CD8-positive, alpha-beta memory T cell (primary cell): ENCODE data around the gene RABGGTB. TPM values are rescaled to one million over a fixed set of nuclear protein-coding genes. Genes with fewer than 3 reads are reported as not detected.
"Not testable (repeated sequence)": the region's sequence is repeated elsewhere in the genome, so short reads cannot be mapped to it uniquely, and the experiment has no call there.

Source experiments
- CTCF ChIA-PET: fragments of 350-600 bp; sonication (Branson Sonifier 250); formaldehyde crosslinking; loops from one replicate; lab custom pipeline; 2021; ENCODE audit warnings: antibody characterized with exemption; lab: Charles Lee
- POLR2A ChIA-PET: fragments of 350-600 bp; sonication (Branson Sonifier 250); formaldehyde crosslinking; loops from one replicate; lab custom pipeline; 2021; ENCODE audit warnings: antibody characterized with exemption; lab: Charles Lee
- DNase-seq, 5 donors: peaks; one replicate each; pipeline versions ENCODE4 v3.0.0 to v3.0.0-alpha.2; 2020 to 2022; ENCODE audit warnings: mixed read lengths in 1 of 5
- H3K27ac ChIP-seq: one replicate; pipeline ENCODE4 v1.7.0; 2013; ENCODE audit warnings: low read depth, mild to moderate bottlenecking, low read length, moderate library complexity
- H3K27me3 ChIP-seq: 2 replicates; pipeline ENCODE4 v1.7.0; 2013; ENCODE audit warnings: low read length, mild to moderate bottlenecking; ENCODE audit not compliant: insufficient read depth, poor library complexity, severe bottlenecking
- H3K36me3 ChIP-seq: 2 replicates; pipeline ENCODE4 v1.7.0; 2013; ENCODE audit warnings: mild to moderate bottlenecking, low read length, moderate library complexity; ENCODE audit not compliant: insufficient read depth
- H3K4me1 ChIP-seq: 2 replicates; pipeline ENCODE4 v1.7.0; 2013; ENCODE audit warnings: mild to moderate bottlenecking, low read length, moderate library complexity; ENCODE audit not compliant: insufficient read depth
- H3K4me3 ChIP-seq: 2 replicates; pipeline ENCODE4 v1.7.0; 2013; ENCODE audit warnings: mild to moderate bottlenecking, low read length
- H3K9me3 ChIP-seq: 2 replicates; pipeline ENCODE4 v1.7.0; 2013; ENCODE audit warnings: mild to moderate bottlenecking, low read length
- H3K27ac Mint-ChIP-seq, 8 donors: one replicate each; pipeline ENCODE4 v1.8.0; 2020 to 2021; ENCODE audit warnings: mixed read lengths in 8 of 8, mild to moderate bottlenecking in 6 of 8, inconsistent platforms in 3 of 8, moderate library complexity in 3 of 8
- H3K27me3 Mint-ChIP-seq, 2 donors: one replicate each; pipeline ENCODE4 v1.8.0; 2020 to 2021; ENCODE audit warnings: mixed read lengths in 2 of 2, mild to moderate bottlenecking in 1 of 2, moderate library complexity in 1 of 2
- H3K36me3 Mint-ChIP-seq, 3 donors: one replicate each; pipeline ENCODE4 v1.8.0; 2020 to 2021; ENCODE audit warnings: mixed read lengths in 3 of 3, inconsistent platforms in 1 of 3, mild to moderate bottlenecking in 1 of 3
- H3K4me1 Mint-ChIP-seq, 3 donors: one replicate each; pipeline ENCODE4 v1.8.0; 2020 to 2021; ENCODE audit warnings: mixed read lengths in 3 of 3, inconsistent platforms in 1 of 3, mild to moderate bottlenecking in 1 of 3
- H3K4me3 Mint-ChIP-seq, 7 donors: one replicate each; pipeline ENCODE4 v1.8.0; 2020 to 2021; ENCODE audit warnings: mixed read lengths in 7 of 7, mild to moderate bottlenecking in 6 of 7, moderate library complexity in 4 of 7, inconsistent platforms in 2 of 7
- H3K9me3 Mint-ChIP-seq, 5 donors: one replicate each; pipeline ENCODE4 v1.8.0; 2020 to 2022; ENCODE audit warnings: mixed read lengths in 5 of 5, mild to moderate bottlenecking in 3 of 5, moderate library complexity in 2 of 5, inconsistent platforms in 1 of 5
- polyA plus RNA-seq: library from polyadenylated mRNA; unstranded; fragments of 300-500 nt; fragmentation: Illumina TruSeq; gene quantifications from one replicate; pipeline ENCODE4 v1.2.3, GENCODE V29; 2021
- total RNA-seq, 2 experiments: library from RNA; stranded (reverse); gene quantifications; one replicate each; pipeline ENCODE4 v1.2.3, GENCODE V29; 2021

Gene RABGGTB
- total RNA-seq (100 to 1,000 TPM; 208 to 212 TPM), polyA plus RNA-seq (7.5 TPM)

DNA sequence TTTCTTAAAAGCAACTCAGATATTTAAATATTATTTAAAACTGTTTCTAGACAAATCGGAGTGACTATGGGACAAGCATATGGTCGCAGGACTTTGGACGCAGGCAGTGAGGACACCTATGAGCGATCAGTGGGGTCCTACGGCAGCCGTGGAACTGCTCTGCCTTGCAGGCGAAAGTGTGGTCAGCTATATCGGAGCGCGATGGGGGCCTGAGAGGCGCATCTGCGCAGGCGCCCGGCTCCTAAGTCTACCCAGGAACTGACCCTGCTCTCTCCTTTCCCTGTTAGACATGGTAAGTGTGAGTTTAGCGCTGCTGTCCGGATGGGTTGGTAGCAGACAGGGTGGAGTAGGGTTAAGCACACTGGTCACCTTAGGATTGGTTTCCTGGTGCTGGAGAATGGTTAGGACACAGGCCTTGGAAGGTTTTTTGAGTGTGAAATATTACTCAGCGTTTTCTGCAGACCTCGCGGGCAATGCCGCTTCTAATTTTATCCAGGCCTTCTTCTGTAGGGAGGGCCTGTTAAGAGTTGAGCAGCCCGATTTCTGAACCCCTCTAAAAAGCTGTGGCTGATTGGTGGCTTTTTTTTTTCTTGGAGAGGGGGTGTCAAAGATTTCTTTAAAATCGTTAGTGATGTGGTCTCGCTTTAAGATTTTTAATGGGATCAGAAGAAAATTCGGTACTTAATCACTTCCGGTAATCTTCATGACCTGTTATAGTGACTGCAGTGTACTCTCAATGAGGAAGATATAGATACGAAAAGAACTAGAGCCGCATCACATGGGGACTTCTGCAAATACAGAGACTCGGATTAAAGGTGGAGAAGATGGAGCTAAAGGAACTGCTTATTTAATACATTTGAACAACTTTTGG lies at the start of gene RABGGTB:
Gene RABGGTB (plus strand): TSS at position 274 of the 871 bp plus-strand sequence. CDS start 16 bp downstream, at position 290.
- Histone ChIP-seq H3K27me3 (no peaks in the 10 kb centered on the region), H3K27ac (peak within 1 kb of the TSS; percentile 90), H3K4me1 (peaks cover 53% of the 10 kb centered on the region), H3K36me3 (peaks cover 13% of the 10 kb centered on the region), H3K9me3 (no peaks in the 10 kb centered on the region), H3K4me3 (peak within 1 kb of the TSS; percentile 94)
- Mint-ChIP-seq H3K4me3 (peak within 1 kb of the TSS; percentile 94 to 100 (median 98)), H3K27ac (peak within 1 kb of the TSS; percentile 92 to 99 (median 98)), H3K9me3 (peaks cover 0 to 2% (median 0%) of the 10 kb centered on the region in 5 donors), H3K36me3 (peaks cover 6 to 47% (median 8%) of the 10 kb centered on the region in 3 donors), H3K4me1 (peaks cover 63 to 73% (median 69%) of the 10 kb centered on the region in 3 donors), H3K27me3 (peaks cover 0 to 6% of the 10 kb centered on the region in 2 donors)
- ChIA-PET POLR2A (interaction anchor here (1.0 to 2.0 kb wide), 2 partner anchors 11 to 63 kb away, joined by 3 to 7 read pairs; no protein-coding TSS in a partner anchor), CTCF (no interaction called here)
- DNase-seq = peak; percentile 87 to 95 (median 92)

- Mint-ChIP-seq H3K4me3 (no peak overlapping the region), H3K27ac (no peak overlapping the region), H3K27me3 (no peaks in the 10 kb centered on the region), H3K9me3 (no peaks in the 10 kb centered on the region), H3K4me1 (peaks cover 0 to 7% (median 4%) of the 10 kb centered on the region in 3 donors), H3K36me3 (peaks cover 5 to 63% (median 16%) of the 10 kb centered on the region in 3 donors)
- H3K36me3 ChIP-seq = peaks cover 8% of the 10 kb centered on the region
- no peaks in the 10 kb centered on the region for H3K4me1 ChIP-seq
- no peaks in the 10 kb centered on the region for H3K27me3 ChIP-seq
- no peak overlapping the region for H3K27ac ChIP-seq
- no peak overlapping the region for H3K4me3 ChIP-seq
- POLR2A ChIA-PET = no interaction called here
- CTCF ChIA-PET = no interaction called here
- DNase-seq = no peak
- H3K9me3 ChIP-seq = no peaks in the 10 kb centered on the region
Observed at GRCh38 chr1:75742047-75742625, 43.9 kb upstream of the RABGGTB start.

DNA sequence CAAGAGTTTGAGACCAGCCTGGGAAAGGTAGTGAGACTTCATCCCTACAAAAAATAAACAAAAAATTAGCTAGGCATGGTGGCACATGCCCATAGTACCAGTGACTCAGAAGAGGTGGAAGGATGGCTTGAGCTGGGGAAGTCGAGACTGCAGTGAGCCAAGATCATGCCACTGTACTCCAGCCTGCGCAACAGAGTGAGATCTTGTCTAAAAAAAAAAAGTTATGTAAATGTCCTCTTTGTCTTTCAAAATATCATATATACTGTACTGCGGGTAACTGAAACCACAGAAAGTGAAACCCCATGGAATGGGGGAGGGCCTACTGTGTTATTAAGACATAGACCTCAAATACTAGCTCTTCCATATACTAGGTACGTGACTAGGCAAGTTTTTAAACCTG lies 40.8 kb upstream of the RABGGTB start:
- H3K36me3 Mint-ChIP-seq = peaks cover 0 to 57% (median 11%) of the 10 kb centered on the region in 3 donors
- CTCF ChIA-PET = no interaction called here
- Histone ChIP-seq H3K4me3 (no peak overlapping the region), H3K27me3 (no peaks in the 10 kb centered on the region), H3K4me1 (no peaks in the 10 kb centered on the region), H3K27ac (no peak overlapping the region), H3K9me3 (no peaks in the 10 kb centered on the region), H3K36me3 (peaks cover 5% of the 10 kb centered on the region)
- no peak overlapping the region for H3K4me3 Mint-ChIP-seq
- peaks cover 0 to 7% (median 4%) of the 10 kb centered on the region in 3 donors for H3K4me1 Mint-ChIP-seq
- POLR2A ChIA-PET = no interaction called here
- DNase-seq = no peak
- H3K27ac Mint-ChIP-seq = peak overlapping the region in 2 of 8 donors; percentile 59 to 60
- no peaks in the 10 kb centered on the region for H3K27me3 Mint-ChIP-seq
- H3K9me3 Mint-ChIP-seq = no peaks in the 10 kb centered on the region

DNA sequence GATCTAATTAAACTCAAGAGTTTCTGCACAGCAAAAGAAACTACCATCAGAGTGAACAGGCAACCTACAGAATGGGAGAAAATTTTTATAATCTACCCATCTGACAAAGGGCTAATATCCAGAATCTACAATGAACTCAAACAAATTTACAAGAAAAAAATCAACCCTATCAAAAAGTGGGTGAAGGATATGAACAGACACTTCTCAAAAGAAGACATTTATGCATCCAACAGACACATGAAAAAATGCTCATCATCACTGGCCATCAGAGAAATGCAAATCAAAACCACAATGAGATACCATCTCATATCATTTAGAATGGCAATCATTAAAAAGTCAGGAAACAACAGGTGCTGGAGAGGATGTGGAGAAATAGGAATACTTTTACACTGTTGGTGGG lies 28.8 kb upstream of the RABGGTB start:
- H3K36me3 Mint-ChIP-seq = peaks cover 32 to 45% (median 34%) of the 10 kb centered on the region in 3 donors
- H3K27ac ChIP-seq, H3K27me3 Mint-ChIP-seq, H3K4me1 ChIP-seq, DNase-seq, H3K36me3 ChIP-seq, H3K4me1 Mint-ChIP-seq, H3K27ac Mint-ChIP-seq, H3K9me3 Mint-ChIP-seq, H3K9me3 ChIP-seq, H3K4me3 Mint-ChIP-seq, H3K27me3 ChIP-seq, H3K4me3 ChIP-seq, POLR2A ChIA-PET, CTCF ChIA-PET: not testable (repeated sequence)

GRCh38 chr1:75758543-75758942 lies 27.5 kb upstream of the RABGGTB start:
- H3K27ac Mint-ChIP-seq, POLR2A ChIA-PET, H3K27me3 Mint-ChIP-seq: not testable (repeated sequence)

DNA sequence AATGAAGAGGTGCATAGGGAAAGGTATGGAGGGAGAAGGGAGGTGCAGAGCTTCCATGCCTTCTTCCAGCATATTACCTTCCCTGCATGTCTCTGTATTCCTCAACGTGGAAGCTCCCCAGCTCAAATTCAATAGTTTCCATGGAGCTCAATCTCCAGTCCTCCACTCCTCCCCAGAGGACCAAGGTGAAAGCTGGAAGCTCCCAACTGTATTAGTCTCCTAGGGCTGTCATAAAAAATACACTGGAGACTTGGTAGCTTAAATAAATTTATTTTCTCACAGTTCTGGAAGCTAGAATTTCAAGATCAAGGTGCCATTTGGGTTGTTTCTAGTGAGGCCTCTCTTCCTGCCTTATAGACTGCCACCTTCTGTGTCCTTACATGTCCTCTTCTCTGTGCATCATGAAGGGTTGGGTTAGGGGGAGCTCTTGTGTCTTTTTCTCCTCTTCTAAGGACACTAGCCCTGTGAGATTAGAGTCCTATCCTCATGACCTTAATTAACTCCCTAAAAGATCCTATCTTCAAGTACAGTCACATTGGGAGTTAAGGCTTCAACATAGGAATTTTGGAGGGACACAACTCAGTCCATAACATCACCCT lies 21.9 kb upstream of the RABGGTB start:
- Mint-ChIP-seq H3K27me3 (no peaks in the 10 kb centered on the region), H3K27ac (peak overlapping the region in 1 of 8 donors; percentile 20), H3K4me3 (no peak overlapping the region), H3K9me3 (no peaks in the 10 kb centered on the region), H3K4me1 (no peaks in the 10 kb centered on the region), H3K36me3 (peaks cover 0 to 11% (median 1%) of the 10 kb centered on the region in 3 donors)
- Histone ChIP-seq H3K27me3 (no peaks in the 10 kb centered on the region), H3K4me1 (no peaks in the 10 kb centered on the region), H3K9me3 (no peaks in the 10 kb centered on the region), H3K27ac (no peak overlapping the region), H3K36me3 (no peaks in the 10 kb centered on the region), H3K4me3 (no peak overlapping the region)
- no peak for DNase-seq
- ChIA-PET CTCF (no interaction called here), POLR2A (no interaction called here)

More at GRCh38 chr1:75758543-75758942, 27.5 kb upstream of the RABGGTB start:
- DNase-seq, H3K9me3 ChIP-seq, H3K27ac ChIP-seq, H3K36me3 ChIP-seq, H3K4me3 ChIP-seq, H3K9me3 Mint-ChIP-seq, H3K4me1 ChIP-seq, H3K4me3 Mint-ChIP-seq, H3K4me1 Mint-ChIP-seq, H3K27me3 ChIP-seq: not testable (repeated sequence)
- H3K36me3 Mint-ChIP-seq = peaks cover 24 to 33% (median 26%) of the 10 kb centered on the region in 3 donors
- CTCF ChIA-PET = interaction anchor here (0.6 kb wide), 1 partner anchor 11 kb away, joined by 3 read pairs; no protein-coding TSS in a partner anchor

GRCh38 chr1:75765697-75766355 lies 20.2 kb upstream of the RABGGTB start:
- CTCF ChIA-PET = no interaction called here
- H3K4me3 Mint-ChIP-seq = no peak overlapping the region
- no peaks in the 10 kb centered on the region for H3K9me3 Mint-ChIP-seq
- peaks cover 0 to 8% (median 1%) of the 10 kb centered on the region in 3 donors for H3K36me3 Mint-ChIP-seq
- Histone ChIP-seq H3K27ac (no peak overlapping the region), H3K4me3 (no peak overlapping the region), H3K36me3 (no peaks in the 10 kb centered on the region), H3K27me3 (no peaks in the 10 kb centered on the region), H3K9me3 (no peaks in the 10 kb centered on the region), H3K4me1 (no peaks in the 10 kb centered on the region)
- H3K4me1 Mint-ChIP-seq = no peaks in the 10 kb centered on the region
- POLR2A ChIA-PET = no interaction called here
- no peak for DNase-seq
- H3K27ac Mint-ChIP-seq = peak overlapping the region in 2 of 8 donors; percentile 15 to 44
- no peaks in the 10 kb centered on the region for H3K27me3 Mint-ChIP-seq
